SU-DHL-6 (cell line): Measurements from ENCODE around the gene KRT4.

Experiments
- H2AFZ ChIP-seq: fragments of 200-600 bp; sonication (generic); 2 replicates; pipeline ENCODE4 v1.6.1; 2014; ENCODE audit warnings: low read depth, mild to moderate bottlenecking, moderate library complexity, mixed read lengths, antibody characterized with exemption, low read length; ENCODE audit not compliant: severe bottlenecking
- H3F3A ChIP-seq: fragments of 200-600 bp; shearing (Covaris generic); 2 replicates; pipeline ENCODE4 v1.6.0; 2016; ENCODE audit warnings: antibody characterized with exemption, mild to moderate bottlenecking; ENCODE audit not compliant: insufficient read depth
- H3K27ac ChIP-seq: fragments of 200-600 bp; sonication (generic); 2 replicates; pipeline ENCODE4 v1.5.1; 2016; ENCODE audit warnings: low read depth, mild to moderate bottlenecking, low read length, moderate library complexity, mixed read lengths
- H3K27me3 ChIP-seq: fragments of 200-600 bp; sonication (generic), shearing (Covaris generic); 2 replicates; pipeline ENCODE4 v1.6.0; 2014; ENCODE audit warnings: mild to moderate bottlenecking, low read length
- H3K36me3 ChIP-seq: fragments of 200-600 bp; sonication (generic); 2 replicates; pipeline ENCODE4 v1.6.1; 2014; ENCODE audit warnings: mild to moderate bottlenecking, low read length, mixed read lengths
- H3K4me2 ChIP-seq: fragments of 300-600, 200-600 bp; shearing (Covaris generic), sonication (generic); 2 replicates; pipeline ENCODE4 v1.6.0; 2014; ENCODE audit warnings: low read length, low read depth, mild to moderate bottlenecking; ENCODE audit not compliant: poor library complexity, severe bottlenecking
- H3K4me3 ChIP-seq: fragments of 200-600 bp; sonication (generic); 2 replicates; pipeline ENCODE4 v1.5.1; 2014; ENCODE audit warnings: antibody characterized with exemption, low read length, mild to moderate bottlenecking, mixed read lengths; ENCODE audit not compliant: insufficient read depth, poor library complexity, severe bottlenecking
- H3K79me2 ChIP-seq: fragments of 200-600 bp; sonication (generic); 2 replicates; pipeline ENCODE4 v1.6.1; 2014; ENCODE audit warnings: mild to moderate bottlenecking, low read length, moderate library complexity; ENCODE audit not compliant: insufficient read depth
- H3K9ac ChIP-seq: fragments of 200-600 bp; sonication (generic); 2 replicates; pipeline ENCODE4 v1.7.0; 2014; ENCODE audit warnings: mild to moderate bottlenecking, low read length
- H3K9me2 ChIP-seq: fragments of 200-600 bp; sonication (generic); replicated peaks from 2 replicates; pipeline ENCODE4 v1.6.1; 2014; ENCODE audit warnings: low read length; ENCODE audit not compliant: insufficient read depth
- H3K9me3 ChIP-seq: fragments of 200-600 bp; sonication (generic); 2 replicates; pipeline ENCODE4 v1.6.1; 2014; ENCODE audit warnings: low read length, mixed read lengths; ENCODE audit not compliant: insufficient read depth
- H4K20me1 ChIP-seq: fragments of 200-600 bp; sonication (generic); 2 replicates; pipeline ENCODE4 v1.6.1; 2014; ENCODE audit warnings: low read depth, mild to moderate bottlenecking, antibody characterized with exemption, low read length, moderate library complexity, mixed read lengths
- EZH2phosphoT487 ChIP-seq: fragments of 200-600 bp; sonication (generic), shearing (Covaris generic); conservative IDR thresholded peaks from 2 replicates; pipeline ENCODE4 v1.6.1; 2018; ENCODE audit warnings: mild to moderate bottlenecking, antibody characterized with exemption, low read length, moderate library complexity, mixed read lengths
- TF ChIP-seq, protein P1 (sequence below): fragments of 200-600 bp; sonication (generic); IDR thresholded peaks from one replicate; pipeline ENCODE4 v1.5.1; 2017; ENCODE audit warnings: antibody characterized with exemption, mild to moderate bottlenecking, low read length, moderate library complexity; ENCODE audit not compliant: insufficient read depth, poor library complexity, severe bottlenecking

The KRT4 gene

DNA sequence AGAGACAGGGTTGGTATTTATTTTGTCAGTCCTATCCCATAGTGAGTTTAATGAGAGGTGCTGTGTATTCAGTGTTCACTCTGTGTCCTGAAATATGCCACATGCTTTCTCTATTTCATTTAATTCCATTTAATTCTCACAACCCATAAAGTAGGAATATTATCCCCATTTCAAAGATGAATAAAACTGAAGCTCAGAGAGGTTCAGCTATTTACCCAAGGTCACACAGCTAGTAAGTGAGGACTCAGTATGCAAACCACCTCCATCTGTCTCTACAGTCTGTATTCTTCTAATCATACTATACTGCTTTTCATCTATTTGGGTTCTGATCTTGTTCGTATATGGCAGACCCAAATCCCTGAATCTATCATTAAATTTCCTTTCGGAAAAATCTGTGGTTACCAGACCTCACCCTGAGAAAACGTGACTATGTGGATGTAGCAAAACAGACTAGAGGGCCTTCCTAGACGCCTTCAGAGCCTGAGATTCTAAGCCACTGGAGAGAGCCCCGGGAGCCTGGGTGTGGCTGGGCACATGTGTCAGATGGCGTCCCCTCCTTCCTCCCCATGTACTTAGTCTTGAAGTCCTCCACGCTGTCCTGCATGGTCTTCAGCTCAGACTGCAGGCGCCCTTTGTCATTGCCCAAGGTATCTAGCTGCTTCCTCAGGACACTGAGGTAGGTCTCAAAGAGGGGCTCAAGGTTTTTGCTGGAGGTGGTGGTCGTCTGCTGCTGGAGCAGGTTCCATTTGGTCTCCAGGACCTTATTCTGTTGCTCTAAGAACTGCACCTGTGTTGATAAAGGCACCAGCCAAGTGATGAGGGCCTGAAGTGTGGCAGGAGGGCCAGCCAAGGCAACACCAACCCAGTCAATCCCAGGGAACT lies 2.5 kb downstream of the KRT4 start:
- Histone ChIP-seq H3K36me3 (no peaks in the 10 kb centered on the region), H3K9me3 (no peaks in the 10 kb centered on the region), H3K9me2 (no peaks in the 10 kb centered on the region), H3K4me2 (no peak overlapping the region), H3K4me3 (no peak overlapping the region), H3K79me2 (no peaks in the 10 kb centered on the region), H3K27me3 (no peaks in the 10 kb centered on the region), H3K27ac (no peak overlapping the region), H2AFZ (no peak overlapping the region), H3K9ac (no peak overlapping the region), H4K20me1 (no peaks in the 10 kb centered on the region), H3F3A (no peaks in the 10 kb centered on the region)
- no peak for TF ChIP-seq EZH2phosphoT487
- TF ChIP-seq, protein P1, sequence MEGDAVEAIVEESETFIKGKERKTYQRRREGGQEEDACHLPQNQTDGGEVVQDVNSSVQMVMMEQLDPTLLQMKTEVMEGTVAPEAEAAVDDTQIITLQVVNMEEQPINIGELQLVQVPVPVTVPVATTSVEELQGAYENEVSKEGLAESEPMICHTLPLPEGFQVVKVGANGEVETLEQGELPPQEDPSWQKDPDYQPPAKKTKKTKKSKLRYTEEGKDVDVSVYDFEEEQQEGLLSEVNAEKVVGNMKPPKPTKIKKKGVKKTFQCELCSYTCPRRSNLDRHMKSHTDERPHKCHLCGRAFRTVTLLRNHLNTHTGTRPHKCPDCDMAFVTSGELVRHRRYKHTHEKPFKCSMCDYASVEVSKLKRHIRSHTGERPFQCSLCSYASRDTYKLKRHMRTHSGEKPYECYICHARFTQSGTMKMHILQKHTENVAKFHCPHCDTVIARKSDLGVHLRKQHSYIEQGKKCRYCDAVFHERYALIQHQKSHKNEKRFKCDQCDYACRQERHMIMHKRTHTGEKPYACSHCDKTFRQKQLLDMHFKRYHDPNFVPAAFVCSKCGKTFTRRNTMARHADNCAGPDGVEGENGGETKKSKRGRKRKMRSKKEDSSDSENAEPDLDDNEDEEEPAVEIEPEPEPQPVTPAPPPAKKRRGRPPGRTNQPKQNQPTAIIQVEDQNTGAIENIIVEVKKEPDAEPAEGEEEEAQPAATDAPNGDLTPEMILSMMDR, result no peak

DNA sequence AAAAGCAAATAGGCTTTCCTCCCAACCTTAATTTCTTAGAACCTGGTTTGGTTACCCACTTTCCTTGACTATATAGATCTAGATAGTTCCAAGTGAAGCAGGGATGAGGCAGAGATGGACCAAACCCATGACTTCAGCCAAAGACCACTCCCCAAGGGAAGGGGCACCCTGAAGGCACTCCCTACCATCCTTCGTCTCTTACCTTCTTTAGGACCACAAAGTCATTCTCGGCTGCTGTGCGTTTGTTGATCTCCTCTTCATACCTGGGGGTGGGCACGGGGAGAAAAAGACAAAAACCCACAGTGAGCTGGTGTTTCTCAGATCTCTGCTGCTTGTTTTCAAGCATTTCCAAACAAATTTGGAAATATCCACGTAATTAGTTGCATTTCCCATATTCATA lies 3.4 kb downstream of the KRT4 start:
- no peaks in the 10 kb centered on the region for H3K36me3 ChIP-seq
- H3K79me2 ChIP-seq, result no peaks in the 10 kb centered on the region

DNA sequence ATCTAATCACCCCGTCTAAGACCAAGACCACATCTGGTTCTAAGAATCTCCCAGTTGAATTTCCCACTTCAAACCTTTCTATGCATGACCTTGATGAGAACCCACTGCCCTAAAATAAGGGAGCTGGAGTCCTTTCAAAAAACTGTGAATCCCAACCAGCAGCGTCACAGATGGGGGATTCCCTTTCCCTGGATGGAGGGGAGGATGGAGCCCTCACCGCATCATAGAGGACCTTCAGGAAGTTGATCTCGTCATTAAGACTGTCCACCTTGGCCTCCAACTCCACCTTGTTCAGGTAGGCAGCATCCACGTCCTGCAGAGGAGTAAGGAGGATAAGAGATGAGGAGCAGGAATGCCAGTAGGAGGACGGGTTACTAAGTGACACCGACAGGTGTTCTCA lies 4.8 kb downstream of the KRT4 start:
- H3K27ac ChIP-seq, result no peak overlapping the region
- no peaks in the 10 kb centered on the region for H3K79me2 ChIP-seq
- no peaks in the 10 kb centered on the region for H3K9me3 ChIP-seq
- H2AFZ ChIP-seq, result no peak overlapping the region
- H3K9ac ChIP-seq, result no peak overlapping the region
- no peaks in the 10 kb centered on the region for H3K9me2 ChIP-seq
- TF ChIP-seq, protein P1, result no peak
- no peak for TF ChIP-seq EZH2phosphoT487
- H3K36me3 ChIP-seq, result no peaks in the 10 kb centered on the region
- H3K27me3 ChIP-seq, result no peaks in the 10 kb centered on the region
- no peak overlapping the region for H3K4me3 ChIP-seq
- no peaks in the 10 kb centered on the region for H3F3A ChIP-seq
- no peaks in the 10 kb centered on the region for H4K20me1 ChIP-seq
- no peak overlapping the region for H3K4me2 ChIP-seq

More for the DNA sequence above, 3.4 kb downstream of the KRT4 start:
- Histone ChIP-seq H3K27ac (no peak overlapping the region), H3K9me2 (no peaks in the 10 kb centered on the region), H4K20me1 (no peaks in the 10 kb centered on the region), H2AFZ (no peak overlapping the region), H3F3A (no peaks in the 10 kb centered on the region), H3K4me3 (no peak overlapping the region), H3K27me3 (no peaks in the 10 kb centered on the region), H3K9me3 (no peaks in the 10 kb centered on the region), H3K4me2 (no peak overlapping the region), H3K9ac (no peak overlapping the region)
- no peak for TF ChIP-seq EZH2phosphoT487
- TF ChIP-seq, protein P1, result no peak
